Hepatocyte (in vitro differentiated cells): Measurements from ENCODE around the gene CD46. TPM values are rescaled to one million over a fixed set of nuclear protein-coding genes. Genes with fewer than 3 reads are reported as not detected.

Experiments used
- DNase-seq: peaks from one replicate; pipeline ENCODE4 v3.0.0-alpha.2; 2016; ENCODE audit warnings: low spot score
- H2AFZ ChIP-seq: fragments of 200-600 bp; sonication (generic); 2 replicates; pipeline ENCODE4 v1.6.0; 2016; ENCODE audit warnings: antibody characterized with exemption, mild to moderate bottlenecking
- H3K27ac ChIP-seq: fragments of 200-600 bp; sonication (generic); 2 replicates; pipeline ENCODE4 v1.5.1; 2016; ENCODE audit warnings: mild to moderate bottlenecking
- H3K27me3 ChIP-seq: fragments of 200-600 bp; sonication (generic); 2 replicates; pipeline ENCODE4 v1.6.1; 2016
- H3K36me3 ChIP-seq: fragments of 200-600 bp; sonication (generic); replicated peaks from 2 replicates; pipeline ENCODE4 v1.5.1; 2016; ENCODE audit warnings: low read depth; ENCODE audit not compliant: insufficient read depth
- H3K4me1 ChIP-seq: fragments of 200-600 bp; sonication (generic); 2 replicates; pipeline ENCODE4 v1.5.1; 2016; ENCODE audit warnings: mild to moderate bottlenecking, moderate library complexity; ENCODE audit not compliant: insufficient read depth
- H3K4me2 ChIP-seq: fragments of 200-600 bp; sonication (generic); 2 replicates; pipeline ENCODE4 v1.6.0; 2016
- H3K4me3 ChIP-seq: fragments of 200-600 bp; sonication (generic); 2 replicates; pipeline ENCODE4 v1.5.1; 2016; ENCODE audit warnings: mild to moderate bottlenecking
- H3K79me2 ChIP-seq: fragments of 200-600 bp; sonication (generic); 2 replicates; pipeline ENCODE4 v1.6.0; 2017; ENCODE audit warnings: mild to moderate bottlenecking
- H3K9me2 ChIP-seq: fragments of 200-600 bp; sonication (generic); replicated peaks from 2 replicates; pipeline ENCODE4 v1.6.0; 2017; ENCODE audit warnings: mild to moderate bottlenecking; ENCODE audit not compliant: insufficient read depth
- H3K9me3 ChIP-seq: fragments of 200-600 bp; sonication (generic); 2 replicates; pipeline ENCODE4 v1.5.1; 2016; ENCODE audit warnings: low read depth, mild to moderate bottlenecking
- H4K20me1 ChIP-seq: fragments of 200-600 bp; sonication (generic); 2 replicates; pipeline ENCODE4 v1.6.0; 2016; ENCODE audit warnings: mild to moderate bottlenecking; ENCODE audit not compliant: insufficient read depth, poor library complexity, severe bottlenecking
- CTCF ChIP-seq: fragments of 200-600 bp; sonication (generic); IDR thresholded peaks from 2 replicates; pipeline ENCODE4 v1.5.1; 2016; ENCODE audit warnings: antibody characterized with exemption, mild to moderate bottlenecking; ENCODE audit not compliant: poor library complexity
- EZH2 ChIP-seq: fragments of 200-600 bp; sonication (generic); IDR thresholded peaks from 2 replicates; pipeline ENCODE4 v1.6.1; 2016; ENCODE audit warnings: antibody characterized with exemption, mild to moderate bottlenecking, borderline replicate concordance
- EZH2phosphoT487 ChIP-seq: fragments of 200-600 bp; sonication (generic); IDR thresholded peaks from one replicate; pipeline ENCODE4 v1.6.1; 2018; ENCODE audit warnings: antibody characterized with exemption, mild to moderate bottlenecking, low read depth, moderate library complexity; ENCODE audit not compliant: unreplicated experiment, severe bottlenecking
- WGBS: methylation state at CpG from one replicate; pipeline ENCODE4 v1.1.6; 2016; ENCODE audit warnings: low lambda C conversion rate; ENCODE audit errors: missing lambda C conversion rate; 5-methylcytosine and 5-hydroxymethylcytosine counted together
- polyA plus RNA-seq: library from polyadenylated mRNA; unstranded; fragments of >200 nt; fragmentation: Nextera tagmentation; extraction: Ambion mirVana; gene quantifications from 2 replicates; pipeline ENCODE4 v1.2.1, GENCODE V29; 2016
- total RNA-seq: library from RNA; depleted of rRNA; stranded (reverse); fragments of >200 nt; gene quantifications from 2 replicates; pipeline ENCODE4 v1.2.3, GENCODE V29; 2014

Gene CD46
- total and polyA plus RNA-seq, 2 experiments from 2014 or later: 176 to 228 TPM

- TF ChIP-seq EZH2 (no peak), EZH2phosphoT487 (no peak)
- 71% methylated on average over 7 of the region's 7 CpGs for WGBS
Measured at GRCh38 chr1:207753611-207754010, 1.8 kb downstream of the CD46 start.

GRCh38 chr1:207754011-207754410 is 2.2 kb downstream of the CD46 start:
- no peak for DNase-seq
- Histone ChIP-seq H3K9me2 (no peaks in the 10 kb centered on the region), H3K4me1 (peaks cover 43% of the 10 kb centered on the region), H3K4me3 (peak overlapping the region; percentile 67), H4K20me1 (peaks cover 50% of the 10 kb centered on the region), H3K79me2 (peaks cover 78% of the 10 kb centered on the region), H3K36me3 (peaks cover 2% of the 10 kb centered on the region), H3K27ac (no peak overlapping the region), H2AFZ (no peak overlapping the region), H3K4me2 (peak overlapping the region; percentile 89), H3K9me3 (no peaks in the 10 kb centered on the region), H3K27me3 (no peaks in the 10 kb centered on the region)
- TF ChIP-seq CTCF (no peak), EZH2phosphoT487 (no peak), EZH2 (no peak)
- 27% methylated on average over 4 of the region's 4 CpGs for WGBS

More at GRCh38 chr1:207753611-207754010, 1.8 kb downstream of the CD46 start:
- H3K4me2 ChIP-seq: peak overlapping the region; percentile 89
- H3K27ac ChIP-seq: peak overlapping the region; percentile 95
- peak overlapping the region; percentile 67 for H3K4me3 ChIP-seq
- no peaks in the 10 kb centered on the region for H3K27me3 ChIP-seq
- H3K9me2 ChIP-seq: no peaks in the 10 kb centered on the region
- H3K9me3 ChIP-seq: no peaks in the 10 kb centered on the region
- no peak overlapping the region for H2AFZ ChIP-seq
- H3K4me1 ChIP-seq: peaks cover 46% of the 10 kb centered on the region
- peaks cover 1% of the 10 kb centered on the region for H3K36me3 ChIP-seq
- H4K20me1 ChIP-seq: peaks cover 50% of the 10 kb centered on the region
- no peak for DNase-seq
- peaks cover 74% of the 10 kb centered on the region for H3K79me2 ChIP-seq

- H3K9me2 ChIP-seq: no peaks in the 10 kb centered on the region
- DNase-seq: no peak
- no peak overlapping the region for H2AFZ ChIP-seq
- no peaks in the 10 kb centered on the region for H3K9me3 ChIP-seq
- peak overlapping the region; percentile 89 for H3K4me2 ChIP-seq
- H3K79me2 ChIP-seq: peaks cover 80% of the 10 kb centered on the region
- 84% methylated on average over 7 of the region's 7 CpGs for WGBS
- H3K27me3 ChIP-seq: no peaks in the 10 kb centered on the region
- peaks cover 41% of the 10 kb centered on the region for H3K4me1 ChIP-seq
- no peak overlapping the region for H3K4me3 ChIP-seq
- TF ChIP-seq CTCF (no peak), EZH2phosphoT487 (no peak), EZH2 (no peak)
- H3K27ac ChIP-seq: peak overlapping the region; percentile 84
- H4K20me1 ChIP-seq: peaks cover 50% of the 10 kb centered on the region
- H3K36me3 ChIP-seq: peaks cover 2% of the 10 kb centered on the region
Measured at GRCh38 chr1:207754974-207755700, 3.3 kb downstream of the CD46 start.
